ENCODE results near the gene DOCK9. TPM values are rescaled to one million over a fixed set of nuclear protein-coding genes. Genes with fewer than 3 reads are reported as not detected.

Gene DOCK9, protein sequence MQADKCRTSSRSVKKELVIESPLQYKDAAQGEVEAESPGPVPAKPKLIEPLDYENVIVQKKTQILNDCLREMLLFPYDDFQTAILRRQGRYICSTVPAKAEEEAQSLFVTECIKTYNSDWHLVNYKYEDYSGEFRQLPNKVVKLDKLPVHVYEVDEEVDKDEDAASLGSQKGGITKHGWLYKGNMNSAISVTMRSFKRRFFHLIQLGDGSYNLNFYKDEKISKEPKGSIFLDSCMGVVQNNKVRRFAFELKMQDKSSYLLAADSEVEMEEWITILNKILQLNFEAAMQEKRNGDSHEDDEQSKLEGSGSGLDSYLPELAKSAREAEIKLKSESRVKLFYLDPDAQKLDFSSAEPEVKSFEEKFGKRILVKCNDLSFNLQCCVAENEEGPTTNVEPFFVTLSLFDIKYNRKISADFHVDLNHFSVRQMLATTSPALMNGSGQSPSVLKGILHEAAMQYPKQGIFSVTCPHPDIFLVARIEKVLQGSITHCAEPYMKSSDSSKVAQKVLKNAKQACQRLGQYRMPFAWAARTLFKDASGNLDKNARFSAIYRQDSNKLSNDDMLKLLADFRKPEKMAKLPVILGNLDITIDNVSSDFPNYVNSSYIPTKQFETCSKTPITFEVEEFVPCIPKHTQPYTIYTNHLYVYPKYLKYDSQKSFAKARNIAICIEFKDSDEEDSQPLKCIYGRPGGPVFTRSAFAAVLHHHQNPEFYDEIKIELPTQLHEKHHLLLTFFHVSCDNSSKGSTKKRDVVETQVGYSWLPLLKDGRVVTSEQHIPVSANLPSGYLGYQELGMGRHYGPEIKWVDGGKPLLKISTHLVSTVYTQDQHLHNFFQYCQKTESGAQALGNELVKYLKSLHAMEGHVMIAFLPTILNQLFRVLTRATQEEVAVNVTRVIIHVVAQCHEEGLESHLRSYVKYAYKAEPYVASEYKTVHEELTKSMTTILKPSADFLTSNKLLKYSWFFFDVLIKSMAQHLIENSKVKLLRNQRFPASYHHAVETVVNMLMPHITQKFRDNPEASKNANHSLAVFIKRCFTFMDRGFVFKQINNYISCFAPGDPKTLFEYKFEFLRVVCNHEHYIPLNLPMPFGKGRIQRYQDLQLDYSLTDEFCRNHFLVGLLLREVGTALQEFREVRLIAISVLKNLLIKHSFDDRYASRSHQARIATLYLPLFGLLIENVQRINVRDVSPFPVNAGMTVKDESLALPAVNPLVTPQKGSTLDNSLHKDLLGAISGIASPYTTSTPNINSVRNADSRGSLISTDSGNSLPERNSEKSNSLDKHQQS (N-terminal part only)
- total RNA-seq: 100 to 1,000 TPM; 121 to 127 TPM

GRCh38 chr13:98977568-98978265 is at the start of gene DOCK9:
DOCK9 (minus strand) TSS chr13:98978064; CDS start chr13:98977909, 155 bp downstream.

DNA sequence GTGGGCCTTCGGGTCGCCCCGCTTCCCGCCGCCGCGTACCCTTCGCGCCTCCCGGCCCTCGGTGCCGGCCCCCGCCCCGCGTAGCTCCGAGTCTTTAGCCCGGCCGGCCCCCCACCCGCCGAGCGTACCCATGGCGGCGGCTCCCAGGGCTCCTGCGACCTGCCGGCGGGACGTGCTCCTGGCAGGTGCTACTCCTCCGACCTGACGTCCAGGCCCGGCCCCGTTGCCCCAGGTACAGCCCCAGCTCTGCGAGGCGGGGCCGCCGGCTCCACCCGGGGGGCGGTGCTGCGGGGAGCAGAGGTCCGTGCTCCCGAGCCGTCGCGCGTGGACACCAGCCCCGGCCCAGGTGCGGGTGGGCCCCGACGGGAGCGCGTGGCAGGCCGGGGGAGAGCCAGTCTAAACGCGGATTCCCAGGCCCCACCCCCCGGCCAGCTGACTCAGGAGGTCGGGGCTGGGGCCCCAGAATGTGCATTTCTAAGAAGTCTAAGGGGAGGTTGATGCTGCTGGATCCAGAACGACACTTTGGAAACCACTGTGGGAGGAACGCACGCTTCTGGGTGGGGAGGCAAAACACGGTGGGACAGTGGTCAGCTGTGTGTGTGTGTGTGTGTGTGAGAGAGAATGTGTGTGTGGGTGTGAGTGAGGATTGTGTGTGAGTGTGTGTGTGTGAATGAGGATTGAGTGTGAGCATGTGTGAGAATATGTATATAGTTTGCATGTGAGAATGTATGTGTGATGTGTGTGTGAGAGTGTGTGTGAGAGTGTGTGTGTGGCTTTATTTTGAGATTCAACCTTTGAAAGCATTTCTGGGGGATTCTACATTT is 225.2 kb downstream of the DOCK9 start, which contains the start of gene SLC15A1:
TSS of gene SLC15A1 (minus strand) at position 206 of the 824 bp plus-strand sequence. CDS start at position 132, 74 bp downstream.

Other genes with a start within 250 kb of the DOCK9 start
- not detected for gene SLC15A1, start 225.4 kb downstream of the DOCK9 start, total RNA-seq
- gene UBAC2, start 222.8 kb upstream of the DOCK9 start, total RNA-seq: 10 to 100 TPM; 69.0 to 70.6 TPM

Measured in activated naive CD4-positive, alpha-beta T cell treated with anti-CD3 and anti-CD28 coated beads, Interleukin-2, amount 10 ng/mL, durations not matched to agents 5 hours and 36 hours (primary cell).